A673 (cell line): Measurements from ENCODE around the gene ZNF880. TPM values are rescaled to one million over a fixed set of nuclear protein-coding genes. Genes with fewer than 3 reads are reported as not detected.

ENCODE experiments used
- BruUV-seq: library from RNA; stranded (reverse); fragments of 400-500 nt; replicated peaks from 2 replicates; lab custom pipeline; 2021; lab: Mats Ljungman, UMichigan
- CTCF ChIA-PET: fragments of 300-600 bp; sonication (Branson Sonifier 250); formaldehyde crosslinking; loops from one replicate; lab custom pipeline; 2022; ENCODE audit warnings: antibody characterized with exemption; lab: Charles Lee
- POLR2A ChIA-PET: fragments of 300-600 bp; sonication (Branson Sonifier 250); formaldehyde crosslinking; loops from one replicate; lab custom pipeline; 2022; ENCODE audit warnings: antibody characterized with exemption; ENCODE audit not compliant: low non-redundant PET; lab: Charles Lee
- DNase-seq: peaks from one replicate; pipeline ENCODE4 v3.0.0-alpha.2; 2015; ENCODE audit warnings: low spot score
- H3K27ac ChIP-seq: fragments of 200-600 bp; sonication (generic); 2 replicates; pipeline ENCODE4 v1.5.1; 2016; ENCODE audit warnings: mixed run types, low read depth, mild to moderate bottlenecking, mixed read lengths, antibody characterized with exemption, low read length; ENCODE audit not compliant: poor library complexity, severe bottlenecking
- H3K27me3 ChIP-seq: fragments of 200-600 bp; sonication (generic); replicated peaks from 2 replicates; pipeline ENCODE4 v1.6.1; 2017; ENCODE audit warnings: mixed run types, low read depth, mild to moderate bottlenecking, mixed read lengths, antibody characterized with exemption, low read length; ENCODE audit not compliant: insufficient read depth, poor library complexity
- H3K36me3 ChIP-seq: fragments of 200-600 bp; sonication (generic); 2 replicates; pipeline ENCODE4 v1.6.1; 2016; ENCODE audit warnings: mixed run types, mild to moderate bottlenecking, mixed read lengths, antibody characterized with exemption, low read length; ENCODE audit not compliant: insufficient read depth, poor library complexity, severe bottlenecking
- H3K4me1 ChIP-seq: fragments of 200-600 bp; sonication (generic); 2 replicates; pipeline ENCODE4 v1.6.1; 2017; ENCODE audit warnings: mixed run types, mild to moderate bottlenecking, mixed read lengths, antibody characterized with exemption, low read length; ENCODE audit not compliant: insufficient read depth, poor library complexity, severe bottlenecking
- H3K4me3 ChIP-seq: fragments of 200-600 bp; sonication (generic); 2 replicates; pipeline ENCODE4 v1.5.1; 2016; ENCODE audit warnings: low read depth, mixed run types, mild to moderate bottlenecking, mixed read lengths, low read length; ENCODE audit not compliant: poor library complexity, severe bottlenecking
- H3K9me3 ChIP-seq: fragments of 200-600 bp; sonication (generic); 2 replicates; pipeline ENCODE4 v1.6.1; 2016; ENCODE audit warnings: mixed run types, low read depth, mild to moderate bottlenecking, mixed read lengths, antibody characterized with exemption, low read length; ENCODE audit not compliant: poor library complexity, severe bottlenecking
- EZH2 ChIP-seq: fragments of 200-600 bp; sonication (generic); IDR thresholded peaks from 2 replicates; pipeline ENCODE4 v1.6.1; 2017; ENCODE audit warnings: borderline replicate concordance, low read depth, mild to moderate bottlenecking, mixed read lengths, antibody characterized with exemption, low read length; ENCODE audit not compliant: poor library complexity, severe bottlenecking
- intact Hi-C: fragments of 100-400 bp; cut with micrococcal nuclease; formaldehyde crosslinking; loops from one replicate; pipeline ENCODE4 v1.10.0; 2022; ENCODE audit not compliant: unreplicated experiment
- total RNA-seq: library from RNA; stranded (reverse); gene quantifications from 2 replicates; pipeline ENCODE4 v1.2.3, GENCODE V29; 2021
- TF ChIP-seq, protein P1 (sequence below): fragments of 300-800, 200-600 bp; sonication (generic); conservative IDR thresholded peaks from 2 replicates; pipeline ENCODE4 v1.5.1; 2017; ENCODE audit warnings: low read depth, mild to moderate bottlenecking, antibody characterized with exemption, low read length, moderate library complexity, mixed read lengths

The ZNF880 gene
- total RNA-seq, 1 experiment from 2014 or later = 3.7 TPM

DNA sequence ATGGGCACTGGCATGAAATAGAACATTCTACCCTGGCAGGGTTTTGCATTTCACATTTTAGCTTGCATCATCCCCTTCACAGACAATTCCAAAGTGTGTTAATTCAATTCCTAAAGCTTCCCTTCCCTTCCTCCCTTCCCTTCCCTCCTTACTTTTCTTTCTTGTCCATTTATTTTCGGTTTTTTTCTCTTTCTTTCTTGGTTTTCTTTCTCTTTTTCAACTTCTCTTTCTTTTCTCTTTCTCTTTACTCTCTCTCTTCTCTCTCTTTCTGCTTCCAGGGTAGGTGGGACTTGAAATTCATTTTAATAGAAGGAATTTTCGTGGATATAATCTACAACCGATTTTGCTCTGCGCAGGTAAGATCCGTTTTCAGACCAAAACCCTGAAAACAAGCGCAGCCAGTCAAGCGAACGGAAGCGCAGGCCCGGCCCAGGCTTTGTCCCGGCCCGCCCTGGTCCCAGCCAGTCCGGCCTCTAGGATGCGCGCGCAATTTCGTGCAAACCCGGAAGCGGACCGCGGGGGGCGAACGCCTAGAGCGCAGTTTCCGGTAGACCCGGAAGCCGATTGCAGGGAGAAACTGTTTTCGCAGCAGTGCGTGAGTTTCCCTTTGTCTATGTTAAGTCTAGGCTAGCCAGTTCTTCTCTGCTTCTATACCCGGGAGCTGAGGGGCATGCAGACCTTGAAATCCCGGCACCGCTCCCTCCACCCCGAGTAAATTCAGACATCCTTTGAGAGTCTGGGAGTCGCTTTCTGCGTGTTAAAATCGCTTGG, 27.8 kb downstream of the ZNF880 start, which contains the start of gene ZNF528:
Gene ZNF528 (plus strand): TSS at position 540 of the 771 bp plus-strand sequence. CDS start 4,165 bp downstream, outside the sequence.
- no peak within 1 kb of the TSS for H3K27ac ChIP-seq
- peak; percentile 83 for DNase-seq
- no peaks in the 10 kb centered on the region for H3K4me1 ChIP-seq
- no TSS peak for BruUV-seq
- CTCF ChIA-PET = no interaction called here
- intact Hi-C loops = no loop called here
- no peaks in the 10 kb centered on the region for H3K27me3 ChIP-seq
- H3K9me3 ChIP-seq = peaks cover 27% of the 10 kb centered on the region
- H3K4me3 ChIP-seq = peak within 1 kb of the TSS; percentile 40
- TF ChIP-seq, protein P1, sequence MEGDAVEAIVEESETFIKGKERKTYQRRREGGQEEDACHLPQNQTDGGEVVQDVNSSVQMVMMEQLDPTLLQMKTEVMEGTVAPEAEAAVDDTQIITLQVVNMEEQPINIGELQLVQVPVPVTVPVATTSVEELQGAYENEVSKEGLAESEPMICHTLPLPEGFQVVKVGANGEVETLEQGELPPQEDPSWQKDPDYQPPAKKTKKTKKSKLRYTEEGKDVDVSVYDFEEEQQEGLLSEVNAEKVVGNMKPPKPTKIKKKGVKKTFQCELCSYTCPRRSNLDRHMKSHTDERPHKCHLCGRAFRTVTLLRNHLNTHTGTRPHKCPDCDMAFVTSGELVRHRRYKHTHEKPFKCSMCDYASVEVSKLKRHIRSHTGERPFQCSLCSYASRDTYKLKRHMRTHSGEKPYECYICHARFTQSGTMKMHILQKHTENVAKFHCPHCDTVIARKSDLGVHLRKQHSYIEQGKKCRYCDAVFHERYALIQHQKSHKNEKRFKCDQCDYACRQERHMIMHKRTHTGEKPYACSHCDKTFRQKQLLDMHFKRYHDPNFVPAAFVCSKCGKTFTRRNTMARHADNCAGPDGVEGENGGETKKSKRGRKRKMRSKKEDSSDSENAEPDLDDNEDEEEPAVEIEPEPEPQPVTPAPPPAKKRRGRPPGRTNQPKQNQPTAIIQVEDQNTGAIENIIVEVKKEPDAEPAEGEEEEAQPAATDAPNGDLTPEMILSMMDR = no peak
- TF ChIP-seq EZH2 = no peak
- no peaks in the 10 kb centered on the region for H3K36me3 ChIP-seq
- POLR2A ChIA-PET = no interaction called here

DNA sequence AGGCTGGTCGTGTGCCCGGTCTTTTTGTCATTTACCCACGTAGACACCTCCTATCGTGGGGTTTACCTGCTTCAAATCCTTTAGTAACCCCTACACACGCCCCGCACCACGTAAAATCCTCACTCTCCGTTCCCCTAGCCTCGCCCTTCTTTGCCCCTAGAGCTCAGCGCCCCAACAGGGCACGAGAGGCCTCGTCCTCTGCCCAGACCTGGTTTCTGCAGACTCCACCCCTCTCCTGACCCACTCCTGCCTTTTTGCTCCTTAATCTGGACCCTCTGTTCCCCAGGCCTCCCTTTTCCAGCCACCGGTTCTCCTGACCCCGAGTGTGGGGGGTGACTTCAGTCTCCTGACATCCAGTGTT, 28.3 kb downstream of the ZNF880 start:
- ChIA-PET CTCF (no interaction called here), POLR2A (no interaction called here)
- TF ChIP-seq EZH2 = no peak
- TF ChIP-seq, protein P1 = no peak
- intact Hi-C loops = no loop called here
- no peak overlapping the region for H3K27ac ChIP-seq
- DNase-seq = no peak
- peaks cover 27% of the 10 kb centered on the region for H3K9me3 ChIP-seq
- no peaks in the 10 kb centered on the region for H3K4me1 ChIP-seq
- no peaks in the 10 kb centered on the region for H3K36me3 ChIP-seq
- no TSS peak for BruUV-seq
- no peaks in the 10 kb centered on the region for H3K27me3 ChIP-seq
- H3K4me3 ChIP-seq = peak overlapping the region; percentile 40

DNA sequence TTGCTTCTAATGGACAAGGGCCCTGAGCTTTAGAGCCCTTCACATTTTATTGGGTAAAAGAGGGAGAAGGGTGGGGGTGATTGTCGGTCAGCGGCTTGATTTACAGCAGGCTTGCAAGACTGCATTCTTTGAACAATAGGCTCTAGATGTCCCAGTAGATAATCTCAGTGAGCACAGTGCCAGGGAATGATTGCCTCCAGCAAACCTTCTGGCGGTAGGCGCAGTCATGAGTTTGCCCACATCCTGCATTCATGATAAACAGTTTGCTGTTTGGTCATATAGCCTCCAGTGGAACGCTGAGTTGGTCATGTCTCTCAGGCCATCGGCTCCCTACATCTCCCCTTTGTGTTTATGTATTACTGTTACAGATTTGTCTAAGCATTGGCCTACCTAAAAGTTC, 40.6 kb downstream of the ZNF880 start:
- no peak overlapping the region for H3K27ac ChIP-seq
- intact Hi-C loops = no loop called here
- CTCF ChIA-PET = no interaction called here
- no peak overlapping the region for H3K4me3 ChIP-seq
- no peaks in the 10 kb centered on the region for H3K27me3 ChIP-seq
- no peak for DNase-seq
- no peaks in the 10 kb centered on the region for H3K36me3 ChIP-seq
- TF ChIP-seq, protein P1 = no peak
- no peak for TF ChIP-seq EZH2
- H3K4me1 ChIP-seq = no peaks in the 10 kb centered on the region
- no TSS peak for BruUV-seq
- POLR2A ChIA-PET = no interaction called here
- peaks cover 20% of the 10 kb centered on the region for H3K9me3 ChIP-seq
